AG09319 (cell line): Measurements from ENCODE around the gene ARHGAP25.

ENCODE experiments used
- DNase-seq: peaks from one replicate; pipeline ENCODE4 v3.0.0-alpha.2; 2010; ENCODE audit warnings: low read depth; ENCODE audit errors: extremely low read depth
- TF ChIP-seq, protein P1 (sequence below): IDR thresholded peaks from 2 replicates; pipeline ENCODE4 v1.5.1; 2011; ENCODE audit warnings: low read depth, mild to moderate bottlenecking, inconsistent platforms, low read length, moderate library complexity

ARHGAP25 gene

GRCh38 chr2:68727683-68728375, 6.8 kb upstream of the ARHGAP25 start:
- DNase-seq: no peak
- TF ChIP-seq, protein P1, sequence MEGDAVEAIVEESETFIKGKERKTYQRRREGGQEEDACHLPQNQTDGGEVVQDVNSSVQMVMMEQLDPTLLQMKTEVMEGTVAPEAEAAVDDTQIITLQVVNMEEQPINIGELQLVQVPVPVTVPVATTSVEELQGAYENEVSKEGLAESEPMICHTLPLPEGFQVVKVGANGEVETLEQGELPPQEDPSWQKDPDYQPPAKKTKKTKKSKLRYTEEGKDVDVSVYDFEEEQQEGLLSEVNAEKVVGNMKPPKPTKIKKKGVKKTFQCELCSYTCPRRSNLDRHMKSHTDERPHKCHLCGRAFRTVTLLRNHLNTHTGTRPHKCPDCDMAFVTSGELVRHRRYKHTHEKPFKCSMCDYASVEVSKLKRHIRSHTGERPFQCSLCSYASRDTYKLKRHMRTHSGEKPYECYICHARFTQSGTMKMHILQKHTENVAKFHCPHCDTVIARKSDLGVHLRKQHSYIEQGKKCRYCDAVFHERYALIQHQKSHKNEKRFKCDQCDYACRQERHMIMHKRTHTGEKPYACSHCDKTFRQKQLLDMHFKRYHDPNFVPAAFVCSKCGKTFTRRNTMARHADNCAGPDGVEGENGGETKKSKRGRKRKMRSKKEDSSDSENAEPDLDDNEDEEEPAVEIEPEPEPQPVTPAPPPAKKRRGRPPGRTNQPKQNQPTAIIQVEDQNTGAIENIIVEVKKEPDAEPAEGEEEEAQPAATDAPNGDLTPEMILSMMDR: no peak

- TF ChIP-seq, protein P1: no peak
- DNase-seq: no peak
Measured at GRCh38 chr2:68730828-68731227, 3.8 kb upstream of the ARHGAP25 start.

DNA sequence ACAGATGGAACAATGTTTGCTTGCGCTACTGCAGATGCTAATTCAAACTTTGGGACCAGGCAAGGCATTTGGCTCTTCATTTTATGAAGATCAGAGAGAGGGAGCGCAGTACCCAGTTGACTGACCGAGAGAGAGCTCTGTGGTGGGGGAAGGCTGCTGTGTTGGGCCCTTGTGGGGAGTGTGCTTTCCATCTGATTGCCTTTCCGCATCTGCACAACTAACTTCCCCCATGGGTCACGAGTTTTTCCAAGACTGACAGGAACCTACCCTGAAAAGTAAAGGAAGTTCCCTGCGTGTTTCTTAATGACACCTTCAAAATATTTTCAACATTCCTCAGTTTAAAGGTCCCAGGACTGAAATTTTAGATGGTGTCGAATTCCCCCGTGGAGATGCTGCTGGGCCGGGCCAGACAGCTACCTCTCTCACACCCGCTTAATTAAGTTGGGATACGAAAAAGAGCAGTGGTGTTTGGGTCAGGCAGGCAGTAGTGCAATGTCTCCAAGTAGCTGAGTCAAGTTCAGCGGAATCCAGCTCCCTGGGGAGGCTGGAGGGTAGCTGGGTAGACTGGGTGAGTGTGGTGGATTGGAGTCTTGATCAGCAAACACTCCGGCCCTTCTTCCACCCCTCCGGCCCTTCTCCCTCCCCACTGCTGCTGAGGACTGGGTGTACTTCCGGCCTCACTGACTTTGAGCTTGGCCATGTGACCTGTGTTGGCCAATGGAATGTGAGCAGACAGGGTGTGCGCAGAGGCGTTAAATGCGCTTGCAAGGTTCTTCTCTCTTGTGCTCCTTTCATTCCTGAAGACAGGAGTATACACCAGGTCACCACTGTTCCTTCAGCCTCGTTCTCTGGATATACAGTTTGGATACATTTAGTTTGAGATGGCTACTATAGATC, 2.3 kb upstream of the ARHGAP25 start:
- DNase-seq: no peak
- TF ChIP-seq, protein P1: no peak

DNA sequence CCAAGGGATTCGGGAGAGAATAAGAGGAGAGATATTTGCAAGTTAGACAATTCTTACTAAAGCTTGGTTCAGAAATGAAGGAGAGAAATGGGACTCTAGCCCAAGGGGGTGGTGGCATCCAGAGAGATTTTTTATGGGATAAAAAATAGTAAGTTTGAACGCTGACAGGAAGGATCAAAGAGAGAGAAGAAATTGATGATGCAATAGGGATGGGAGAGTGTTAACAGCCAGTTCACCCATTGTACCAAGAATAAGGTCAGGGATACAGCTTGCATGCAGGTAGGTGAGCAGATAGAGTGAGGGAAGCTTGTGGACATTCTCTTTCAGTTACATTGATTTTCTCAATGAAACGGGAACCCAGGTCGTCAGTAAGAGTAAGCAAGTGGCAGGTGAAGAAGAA, 1.2 kb upstream of the ARHGAP25 start:
- DNase-seq: no peak
- TF ChIP-seq, protein P1: no peak

DNA sequence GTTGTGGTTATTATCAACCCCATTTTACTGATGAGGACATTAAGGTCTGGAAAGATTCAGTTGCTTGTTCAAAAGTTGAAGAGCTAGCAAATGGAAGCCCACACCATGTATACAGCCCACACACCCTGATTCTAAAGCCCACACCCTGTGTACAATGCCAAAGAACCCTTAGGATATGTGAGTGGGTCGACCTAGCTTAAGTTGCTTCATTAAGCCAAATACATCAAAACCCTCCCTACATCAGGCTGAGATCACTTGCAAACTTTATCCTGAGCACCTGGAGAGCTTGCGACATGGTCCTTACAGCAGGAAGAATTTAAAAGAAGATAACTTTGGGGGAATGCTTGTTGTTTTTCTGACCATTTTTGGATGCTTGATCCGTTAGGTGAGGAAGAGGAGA, 435 bp upstream of the ARHGAP25 start:
- no peak for DNase-seq
- TF ChIP-seq, protein P1: no peak

DNA sequence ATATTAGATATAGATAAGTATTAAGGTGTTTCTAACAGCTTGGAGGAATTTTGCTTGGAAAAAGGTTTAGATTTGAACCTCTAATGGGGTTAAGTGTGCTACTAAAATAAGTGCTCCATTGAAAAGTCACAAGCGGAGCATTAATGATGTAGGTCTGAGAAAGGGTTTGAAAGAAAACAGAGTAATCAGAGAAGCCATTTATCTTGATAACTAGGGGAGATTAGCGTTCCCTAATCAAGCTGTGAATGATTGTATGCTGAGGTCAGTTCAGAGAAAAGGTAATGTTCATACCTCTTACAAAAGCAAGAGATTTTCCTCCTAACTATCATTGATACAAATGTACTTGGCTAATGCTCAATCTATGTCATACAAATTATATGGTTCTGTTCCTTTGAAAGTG, 1.5 kb downstream of the ARHGAP25 start:
- TF ChIP-seq, protein P1: no peak
- no peak for DNase-seq

DNA sequence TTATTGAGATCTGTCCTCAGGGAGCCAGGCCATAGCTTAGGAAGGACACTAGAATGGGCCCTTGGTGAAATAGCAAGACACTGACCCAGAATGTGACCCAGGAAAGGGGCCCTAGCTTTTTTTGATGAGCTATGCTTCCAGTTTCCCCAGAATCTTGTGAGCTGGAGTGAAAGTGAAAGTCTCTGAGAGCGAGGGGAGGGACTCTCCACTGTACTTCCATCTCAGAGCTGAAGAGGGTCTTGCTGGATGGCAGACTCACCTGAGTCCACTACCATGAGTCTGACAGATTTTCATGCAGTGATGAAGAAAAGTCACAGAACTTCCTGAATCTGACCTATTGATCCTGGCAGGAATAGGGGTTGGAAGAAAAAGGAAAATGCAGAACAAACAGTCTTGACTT, 3.1 kb downstream of the ARHGAP25 start:
- no peak for DNase-seq
- TF ChIP-seq, protein P1: no peak
